ENCODE results near the gene TMEM202. TPM values are rescaled to one million over a fixed set of nuclear protein-coding genes. Genes with fewer than 3 reads are reported as not detected.

Gene TMEM202
- total and polyA plus RNA-seq, 2 of the 13 experiments (the other 11 are each of a cell fraction or from before 2014, with no cell fraction given), result not detected

GRCh38 chr15:72354496-72354895 is 43.6 kb upstream of the TMEM202 start:
- no peak overlapping the region for H3K4me2 ChIP-seq (ENCODE audit: low read depth, low read length)
- no peak for TF ChIP-seq ZNF589 (CRISPR knock-in tag; conservative IDR thresholded peaks at IDR 0.05)
- no peak for TF ChIP-seq CCAR2 (optimal IDR thresholded peaks at IDR 0.05; ENCODE audit: low read depth, low read length)
- TF ChIP-seq POLR2AphosphoS5 (IDR thresholded peaks at IDR 0.05; ENCODE audit: low read depth, low read length), result no peak
- TF ChIP-seq SYNCRIP (IDR thresholded peaks at IDR 0.05; ENCODE audit: insufficient read depth, low read depth, low read length), result no peak
- no peak for TF ChIP-seq ZNF318 (CRISPR knock-in tag; IDR thresholded peaks at IDR 0.05)
- no peak for TF ChIP-seq MTA3 (CRISPR knock-in tag; IDR thresholded peaks at IDR 0.05)
- no peak for TF ChIP-seq ZNF292 (CRISPR knock-in tag; IDR thresholded peaks at IDR 0.05; ENCODE audit: borderline replicate concordance, low read depth)
- ATAC-seq (no peak), FAIRE-seq (no peak), DNase-seq (ENCODE audit: low spot score) (no peak)
- no peaks in the 10 kb centered on the region for H3K27me3 ChIP-seq (ENCODE audit: control insufficient read depth in 1 of 2, insufficient read depth in 2 of 2, low read length in 2 of 2)
- H4K20me1 ChIP-seq (ENCODE audit: insufficient read depth, low read length), result no peaks in the 10 kb centered on the region
- intact Hi-C loops (cut with micrococcal nuclease; ENCODE audit: unreplicated experiment) (no loop called here), in situ Hi-C loops (cut with HindIII; ENCODE audit: extremely low pct_ligation_motif_present, low pct_unique_long_range_greater_than_20kb) (no loop called here)
- H3K27ac ChIP-seq (ENCODE audit: extremely low read length, insufficient read depth, low read length), result no peak overlapping the region
- WGBS (ENCODE audit: low lambda C conversion rate), result 90% methylated on average over 1 of the region's 1 CpG
- ChIA-PET POLR2A (no interaction called here), CTCF (ENCODE audit: low intra/inter-chr PET ratio, low total read pairs) (no interaction called here)
- H3K9ac ChIP-seq (ENCODE audit: insufficient read depth, low read depth, low read length), result no peak overlapping the region
- H2AFZ ChIP-seq (ENCODE audit: low read length), result no peak overlapping the region
- H3K79me2 ChIP-seq (ENCODE audit: insufficient read depth, low read length), result peaks cover 11% of the 10 kb centered on the region
- H3K9me3 ChIP-seq (ENCODE audit: low read length), result no peaks in the 10 kb centered on the region
- peaks cover 39 to 67% of the 10 kb centered on the region in 2 experiments for H3K36me3 ChIP-seq (replicated peaks in 1 of 2; ENCODE audit: control insufficient read depth in 1 of 2, insufficient read depth in 2 of 2, low read length in 2 of 2)
- H3K4me3 ChIP-seq (replicated peaks in 1 of 3; ENCODE audit: insufficient read depth in 1 of 3, low read depth in 2 of 3, low read length in 3 of 3), result no peak overlapping the region
- no TSS peak for BruUV-seq (replicated peaks)
- H3K4me1 ChIP-seq (ENCODE audit: insufficient read depth, low read length), result peaks cover 18% of the 10 kb centered on the region

Measured in HepG2 (cell line).